Activated T-helper 17 cell treated with anti-CD3 and anti-CD28 coated beads, Interleukin-2, amount 50 U/mL, for 72 hours (primary cell): ENCODE data around the gene FAM107B. TPM values are rescaled to one million over a fixed set of nuclear protein-coding genes. Genes with fewer than 3 reads are reported as not detected.
"Not testable (repeated sequence)": the region's sequence is repeated elsewhere in the genome, so short reads cannot be mapped to it uniquely, and the experiment has no call there.

Experiments
- ATAC-seq: fragments of 150-1000 bp; cut with Tn5 transposase; replicated peaks from 2 replicates; pipeline ENCODE4 v1.10.0; 2021; ENCODE audit warnings: mild to moderate bottlenecking, moderate library complexity
- H3K27ac Mint-ChIP-seq: one replicate; pipeline ENCODE4 v1.8.0; 2022; ENCODE audit warnings: mixed read lengths
- H3K27me3 Mint-ChIP-seq: one replicate; pipeline ENCODE4 v1.8.0; 2022; ENCODE audit warnings: mixed read lengths
- H3K36me3 Mint-ChIP-seq: one replicate; pipeline ENCODE4 v1.8.0; 2022; ENCODE audit warnings: low read depth, mild to moderate bottlenecking, mixed read lengths
- H3K4me1 Mint-ChIP-seq: one replicate; pipeline ENCODE4 v1.8.0; 2022; ENCODE audit warnings: mixed read lengths
- H3K4me3 Mint-ChIP-seq: one replicate; pipeline ENCODE4 v1.8.0; 2022; ENCODE audit warnings: mild to moderate bottlenecking, mixed read lengths
- H3K9me3 Mint-ChIP-seq: one replicate; pipeline ENCODE4 v1.8.0; 2022; ENCODE audit warnings: mixed read lengths
- total RNA-seq, 2 donors: library from RNA; stranded (reverse); gene quantifications; one replicate each; pipeline ENCODE4 v1.2.3, GENCODE V29; 2022

FAM107B gene
- total RNA-seq, 2 donors from 2014 or later: 143 to 188 TPM

- no peak for ATAC-seq
- Mint-ChIP-seq H3K36me3 (peaks cover 12% of the 10 kb centered on the region), H3K27me3 (no peaks in the 10 kb centered on the region), H3K9me3 (peaks cover 20% of the 10 kb centered on the region), H3K4me1 (peaks cover 66% of the 10 kb centered on the region), H3K4me3 (peak overlapping the region; percentile 83), H3K27ac (peak overlapping the region; percentile 97)
These were observed 112.9 kb downstream of the FAM107B start for GRCh38 chr10:14661818-14662217.

- Mint-ChIP-seq H3K4me3 (peak overlapping the region; percentile 83), H3K4me1 (peaks cover 64% of the 10 kb centered on the region), H3K27me3 (no peaks in the 10 kb centered on the region), H3K9me3 (peaks cover 11% of the 10 kb centered on the region), H3K27ac (peak overlapping the region; percentile 97), H3K36me3 (peaks cover 12% of the 10 kb centered on the region)
- ATAC-seq: no peak
These were observed 113.9 kb downstream of the FAM107B start for GRCh38 chr10:14660831-14661230.

- peaks cover 12% of the 10 kb centered on the region for H3K36me3 Mint-ChIP-seq
- H3K27ac Mint-ChIP-seq: peak overlapping the region; percentile 97
- peaks cover 57% of the 10 kb centered on the region for H3K4me1 Mint-ChIP-seq
These were observed 115.0 kb downstream of the FAM107B start for GRCh38 chr10:14659626-14660196.

DNA sequence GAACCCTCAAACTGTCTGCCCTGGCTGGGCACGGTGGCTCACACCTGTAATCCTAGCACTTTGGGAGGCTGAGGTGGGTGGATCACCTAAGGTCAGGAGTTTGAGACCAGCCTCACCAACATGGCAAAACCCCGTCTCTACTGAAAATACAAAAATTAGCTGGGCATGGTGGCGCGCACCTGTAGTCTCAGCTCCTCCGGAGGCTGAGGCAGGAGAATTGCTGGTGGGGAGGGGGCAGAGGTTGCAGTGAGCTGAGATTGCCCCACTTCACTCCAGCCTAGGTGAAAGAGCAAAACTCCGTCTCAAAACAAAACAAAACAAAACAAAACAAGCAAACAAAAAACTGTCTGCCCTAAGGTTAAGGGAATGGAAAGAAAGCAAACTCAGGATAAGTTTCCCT lies 115.6 kb downstream of the FAM107B start:
- H3K27me3 Mint-ChIP-seq, ATAC-seq: not testable (repeated sequence)

More at GRCh38 chr10:14659626-14660196, 115.0 kb downstream of the FAM107B start:
- peaks cover 10% of the 10 kb centered on the region for H3K9me3 Mint-ChIP-seq
- peak; percentile 81 for ATAC-seq
- no peaks in the 10 kb centered on the region for H3K27me3 Mint-ChIP-seq
- peak overlapping the region; percentile 83 for H3K4me3 Mint-ChIP-seq

DNA sequence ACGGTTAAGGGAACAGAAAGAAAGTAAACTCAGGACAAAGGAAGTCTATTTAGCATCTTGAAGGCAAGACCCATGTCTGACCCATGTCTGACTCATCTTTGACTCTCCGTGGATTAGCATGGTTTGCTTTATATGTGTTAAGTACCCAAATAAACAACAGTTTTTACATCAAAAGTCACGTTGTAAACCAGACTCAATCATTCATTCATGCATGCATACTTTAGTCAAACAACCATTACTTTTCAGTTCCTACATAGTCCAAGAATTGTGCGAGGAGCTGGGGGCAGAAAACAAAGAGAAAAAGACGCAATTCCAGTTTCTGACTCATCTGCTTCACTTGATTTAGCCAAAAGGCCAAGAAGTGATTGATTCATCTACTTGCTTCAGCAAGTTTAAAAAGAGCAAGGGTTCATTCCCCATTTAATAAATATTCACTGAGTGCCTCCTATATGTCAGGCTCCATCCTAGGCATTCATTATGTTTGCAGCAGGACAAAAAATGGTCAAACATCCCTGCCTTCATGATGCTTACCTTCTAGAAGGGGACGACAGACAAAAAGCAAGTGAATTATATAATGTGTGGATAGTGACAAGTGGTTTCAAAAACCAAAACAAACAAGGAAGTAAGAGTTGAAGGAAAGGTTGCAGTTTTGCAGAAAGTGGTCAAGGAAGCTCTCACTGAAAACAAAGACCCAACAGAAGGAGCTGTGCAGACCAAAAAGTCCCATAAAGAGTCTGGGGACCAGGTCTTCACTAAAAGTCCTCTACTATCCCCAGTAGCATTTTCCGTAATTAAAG lies 116.2 kb downstream of the FAM107B start:
- peak overlapping the region; percentile 97 for H3K27ac Mint-ChIP-seq
- peaks cover 54% of the 10 kb centered on the region for H3K4me1 Mint-ChIP-seq
- H3K27me3 Mint-ChIP-seq: no peaks in the 10 kb centered on the region
- H3K9me3 Mint-ChIP-seq: peaks cover 10% of the 10 kb centered on the region
- peak; percentile 41 for ATAC-seq
- peaks cover 12% of the 10 kb centered on the region for H3K36me3 Mint-ChIP-seq
- peak overlapping the region; percentile 83 for H3K4me3 Mint-ChIP-seq

More for the DNA sequence above, 115.6 kb downstream of the FAM107B start:
- Mint-ChIP-seq H3K36me3 (peaks cover 12% of the 10 kb centered on the region), H3K4me1 (peaks cover 54% of the 10 kb centered on the region), H3K4me3 (peak overlapping the region; percentile 83), H3K27ac (peak overlapping the region; percentile 97)
- not testable (repeated sequence) for H3K9me3 Mint-ChIP-seq

DNA sequence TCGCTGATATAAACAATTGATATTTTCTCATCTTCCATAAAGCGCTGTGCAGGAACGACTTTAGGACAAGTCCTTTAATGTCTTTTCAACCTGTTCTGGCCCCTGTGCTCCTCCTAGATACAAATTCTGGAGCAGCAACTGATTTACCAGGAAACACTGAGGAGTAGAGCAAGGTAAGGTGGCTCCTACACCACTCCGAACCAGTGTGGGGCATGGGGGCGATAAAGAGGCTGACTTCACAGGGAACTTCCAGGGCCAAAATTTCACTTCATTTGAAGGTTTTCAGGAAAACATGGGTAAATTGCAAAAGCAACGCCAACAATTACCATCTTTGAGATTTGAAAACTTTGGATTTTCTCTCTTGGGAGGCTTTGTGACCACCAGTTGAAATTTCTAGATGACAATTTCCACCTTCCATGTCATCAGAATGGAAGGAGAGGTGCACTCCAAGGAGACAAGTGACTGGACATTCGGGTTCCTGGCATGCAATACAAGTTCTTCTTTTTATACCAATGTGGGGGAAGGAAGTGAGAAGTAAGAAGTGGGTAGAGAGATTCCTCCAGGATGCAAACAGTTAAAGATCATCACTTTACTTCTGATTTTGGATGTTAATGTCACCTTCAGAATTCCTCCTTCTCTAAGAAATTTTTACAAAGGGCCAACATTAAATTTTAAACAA lies 118.5 kb downstream of the FAM107B start:
- H3K9me3 Mint-ChIP-seq: peaks cover 10% of the 10 kb centered on the region
- H3K4me3 Mint-ChIP-seq: peak overlapping the region; percentile 11
- peaks cover 57% of the 10 kb centered on the region for H3K4me1 Mint-ChIP-seq
- no peak for ATAC-seq
- H3K27me3 Mint-ChIP-seq: no peaks in the 10 kb centered on the region
- H3K36me3 Mint-ChIP-seq: peaks cover 12% of the 10 kb centered on the region
- peak overlapping the region; percentile 28 for H3K27ac Mint-ChIP-seq

GRCh38 chr10:14654821-14655382 lies 119.8 kb downstream of the FAM107B start:
- Mint-ChIP-seq H3K27me3 (no peaks in the 10 kb centered on the region), H3K4me1 (peaks cover 44% of the 10 kb centered on the region), H3K36me3 (peaks cover 12% of the 10 kb centered on the region), H3K9me3 (peaks cover 6% of the 10 kb centered on the region), H3K27ac (no peak overlapping the region), H3K4me3 (peak overlapping the region; percentile 34)
- ATAC-seq: no peak

GRCh38 chr10:14653271-14654161 lies 121.2 kb downstream of the FAM107B start:
- H3K4me1 Mint-ChIP-seq: peaks cover 53% of the 10 kb centered on the region
- peak overlapping the region; percentile 37 for H3K27ac Mint-ChIP-seq
- H3K36me3 Mint-ChIP-seq: peaks cover 3% of the 10 kb centered on the region
- peaks cover 3% of the 10 kb centered on the region for H3K9me3 Mint-ChIP-seq
- H3K27me3 Mint-ChIP-seq: no peaks in the 10 kb centered on the region
- peak overlapping the region; percentile 34 for H3K4me3 Mint-ChIP-seq
- ATAC-seq: peak; percentile 47

- Mint-ChIP-seq H3K4me3 (no peak overlapping the region), H3K27me3 (no peaks in the 10 kb centered on the region), H3K27ac (no peak overlapping the region), H3K9me3 (no peaks in the 10 kb centered on the region), H3K4me1 (peaks cover 48% of the 10 kb centered on the region), H3K36me3 (no peaks in the 10 kb centered on the region)
- ATAC-seq: no peak
These were observed 121.9 kb downstream of the FAM107B start for GRCh38 chr10:14652816-14653215.

- H3K27me3 Mint-ChIP-seq: no peaks in the 10 kb centered on the region
- H3K9me3 Mint-ChIP-seq: no peaks in the 10 kb centered on the region
- peaks cover 42% of the 10 kb centered on the region for H3K4me1 Mint-ChIP-seq
- no peaks in the 10 kb centered on the region for H3K36me3 Mint-ChIP-seq
- no peak overlapping the region for H3K4me3 Mint-ChIP-seq
- H3K27ac Mint-ChIP-seq: peak overlapping the region; percentile 28
- ATAC-seq: no peak
These were observed 122.6 kb downstream of the FAM107B start for GRCh38 chr10:14652067-14652466.

DNA sequence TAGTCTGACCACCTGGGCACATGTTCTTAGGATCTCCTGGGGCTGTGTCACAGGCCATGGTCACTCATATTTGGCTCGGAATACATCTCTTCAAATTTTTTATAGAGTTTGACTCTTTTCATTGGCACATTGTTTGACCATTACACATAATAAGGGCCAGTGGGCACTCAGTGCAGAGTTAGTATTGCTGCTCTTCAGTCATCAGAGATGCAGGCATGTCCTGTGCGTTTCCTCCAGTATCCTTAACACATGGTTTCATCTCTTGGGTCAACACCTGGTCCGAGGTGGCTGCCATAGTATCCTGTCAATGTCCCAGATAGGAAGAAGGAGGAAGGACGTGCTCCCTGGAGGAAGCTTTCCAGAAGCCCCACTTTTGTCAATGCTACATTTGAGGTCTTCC lies 125.0 kb downstream of the FAM107B start:
- Mint-ChIP-seq H3K4me3 (peak overlapping the region; percentile 79), H3K27ac (peak overlapping the region; percentile 98), H3K4me1 (peaks cover 45% of the 10 kb centered on the region), H3K9me3 (no peaks in the 10 kb centered on the region), H3K36me3 (no peaks in the 10 kb centered on the region), H3K27me3 (no peaks in the 10 kb centered on the region)
- ATAC-seq: no peak

DNA sequence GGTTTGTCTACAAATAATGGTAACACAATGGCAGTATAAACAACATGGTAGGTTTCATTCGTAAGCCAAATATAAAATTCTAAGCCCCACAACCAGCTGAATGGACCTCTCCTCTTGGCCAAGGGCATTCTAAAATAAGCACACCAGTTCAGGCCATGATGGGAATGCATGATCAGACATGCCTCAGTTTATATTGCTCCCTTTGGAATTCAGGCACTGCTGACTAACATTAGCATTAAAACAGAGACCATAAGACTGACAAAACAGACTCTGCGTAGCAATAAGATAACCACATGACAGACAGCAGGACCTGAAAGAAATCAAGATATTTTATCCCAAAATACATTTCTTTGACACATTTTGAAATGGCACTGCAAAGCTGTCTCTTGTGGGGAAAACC lies 125.8 kb downstream of the FAM107B start:
- ATAC-seq: no peak
- Mint-ChIP-seq H3K27me3 (no peaks in the 10 kb centered on the region), H3K36me3 (no peaks in the 10 kb centered on the region), H3K4me1 (peaks cover 45% of the 10 kb centered on the region), H3K27ac (peak overlapping the region; percentile 98), H3K9me3 (no peaks in the 10 kb centered on the region), H3K4me3 (peak overlapping the region; percentile 79)

- H3K9me3 Mint-ChIP-seq: no peaks in the 10 kb centered on the region
- H3K27me3 Mint-ChIP-seq: no peaks in the 10 kb centered on the region
- H3K4me1 Mint-ChIP-seq: peaks cover 39% of the 10 kb centered on the region
- peak; percentile 71 for ATAC-seq
- no peaks in the 10 kb centered on the region for H3K36me3 Mint-ChIP-seq
- peak overlapping the region; percentile 98 for H3K27ac Mint-ChIP-seq
- peak overlapping the region; percentile 79 for H3K4me3 Mint-ChIP-seq
These were observed 126.5 kb downstream of the FAM107B start for GRCh38 chr10:14648005-14648765.
